ENCODE measurements around the gene GRPEL1.
"Not testable (repeated sequence)": the region's sequence is repeated elsewhere in the genome, so short reads cannot be mapped to it uniquely, and the experiment has no call there.

Gene GRPEL1

GRCh38 chr4:7103607-7104365, 35.9 kb upstream of the GRPEL1 start:
- TF ChIP-seq, protein P1, sequence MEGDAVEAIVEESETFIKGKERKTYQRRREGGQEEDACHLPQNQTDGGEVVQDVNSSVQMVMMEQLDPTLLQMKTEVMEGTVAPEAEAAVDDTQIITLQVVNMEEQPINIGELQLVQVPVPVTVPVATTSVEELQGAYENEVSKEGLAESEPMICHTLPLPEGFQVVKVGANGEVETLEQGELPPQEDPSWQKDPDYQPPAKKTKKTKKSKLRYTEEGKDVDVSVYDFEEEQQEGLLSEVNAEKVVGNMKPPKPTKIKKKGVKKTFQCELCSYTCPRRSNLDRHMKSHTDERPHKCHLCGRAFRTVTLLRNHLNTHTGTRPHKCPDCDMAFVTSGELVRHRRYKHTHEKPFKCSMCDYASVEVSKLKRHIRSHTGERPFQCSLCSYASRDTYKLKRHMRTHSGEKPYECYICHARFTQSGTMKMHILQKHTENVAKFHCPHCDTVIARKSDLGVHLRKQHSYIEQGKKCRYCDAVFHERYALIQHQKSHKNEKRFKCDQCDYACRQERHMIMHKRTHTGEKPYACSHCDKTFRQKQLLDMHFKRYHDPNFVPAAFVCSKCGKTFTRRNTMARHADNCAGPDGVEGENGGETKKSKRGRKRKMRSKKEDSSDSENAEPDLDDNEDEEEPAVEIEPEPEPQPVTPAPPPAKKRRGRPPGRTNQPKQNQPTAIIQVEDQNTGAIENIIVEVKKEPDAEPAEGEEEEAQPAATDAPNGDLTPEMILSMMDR (IDR thresholded peaks at IDR 0.05; ENCODE audit: low read depth, low read length, missing control alignments) = no peak
- DNase-seq (ENCODE audit: extremely low read depth, low read depth) = no peak
- H3K4me3 ChIP-seq (replicated peaks; ENCODE audit: low read depth, low read length) = peak overlapping the region; percentile 61

- TF ChIP-seq, protein P1 (IDR thresholded peaks at IDR 0.05; ENCODE audit: low read depth, low read length, missing control alignments) = no peak
- no peak for DNase-seq (ENCODE audit: extremely low read depth, low read depth)
- peak overlapping the region; percentile 61 for H3K4me3 ChIP-seq (replicated peaks; ENCODE audit: low read depth, low read length)
Observed at GRCh38 chr4:7103031-7103606, 35.3 kb upstream of the GRPEL1 start.

DNA sequence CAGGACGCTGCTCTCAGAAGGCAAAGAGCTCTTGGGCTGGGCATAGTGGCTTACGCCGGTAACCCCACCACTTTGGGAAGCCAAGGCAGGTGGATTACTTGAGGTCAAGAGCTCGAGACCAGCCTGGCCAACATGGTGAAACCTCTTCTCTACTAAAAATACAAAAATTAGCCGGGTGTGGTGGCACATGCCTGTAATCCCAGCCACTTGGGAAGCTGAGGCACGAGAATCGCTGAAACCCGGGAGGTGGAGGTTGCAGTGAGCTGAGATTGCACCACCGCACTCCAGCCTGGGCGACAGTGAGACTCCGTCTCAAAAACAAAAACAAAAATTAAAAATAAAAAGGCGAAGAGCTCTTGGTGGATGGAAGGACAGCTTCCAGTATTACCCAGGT, 34.6 kb upstream of the GRPEL1 start:
- peak overlapping the region; percentile 61 for H3K4me3 ChIP-seq (replicated peaks; ENCODE audit: low read depth, low read length)
- not testable (repeated sequence) for DNase-seq (ENCODE audit: extremely low read depth, low read depth)

DNA sequence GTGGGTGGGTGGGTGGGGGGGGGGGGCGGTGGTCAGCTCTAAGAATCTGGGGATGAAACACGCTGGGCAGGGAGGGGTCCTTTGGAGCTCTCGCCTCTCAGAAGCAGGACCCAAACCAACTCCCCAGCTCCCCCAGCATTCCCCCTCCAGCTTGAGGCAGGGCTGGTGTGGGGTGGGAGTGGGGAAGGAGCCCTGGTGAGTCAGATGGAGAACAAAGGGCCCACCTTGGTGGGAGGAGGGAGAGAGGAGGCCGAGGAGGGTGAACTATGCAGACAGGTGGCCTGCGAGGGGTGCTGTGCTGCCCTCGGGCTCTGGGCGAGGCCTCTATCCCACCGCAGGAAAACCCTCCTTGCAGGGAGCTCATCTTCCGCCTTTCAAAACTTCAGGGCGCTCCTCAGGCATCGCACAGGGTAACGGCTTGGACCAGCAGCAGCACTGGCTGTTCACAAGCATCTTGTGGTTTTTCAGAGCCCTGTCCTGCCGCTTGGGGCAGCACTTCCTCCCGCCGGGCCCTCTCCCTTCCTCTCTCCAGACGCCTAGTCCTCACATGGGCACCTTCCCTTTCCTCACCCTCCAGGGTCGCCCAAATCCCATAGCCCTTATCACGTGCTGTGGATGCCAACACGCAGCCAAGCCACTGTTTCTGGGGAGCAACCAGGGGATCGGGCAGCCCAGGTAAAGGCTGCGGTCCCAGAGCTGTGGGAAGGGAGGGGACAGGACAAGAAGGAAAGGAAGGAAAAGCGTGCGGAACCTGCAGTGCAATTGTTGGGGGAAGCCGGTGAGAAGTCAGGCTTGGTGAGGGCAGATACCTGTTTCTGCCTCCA, 34.0 kb upstream of the GRPEL1 start:
- TF ChIP-seq, protein P1 (IDR thresholded peaks at IDR 0.05; ENCODE audit: low read depth, low read length, missing control alignments) = peak; percentile 83
- peak overlapping the region; percentile 24 for H3K4me3 ChIP-seq (replicated peaks; ENCODE audit: low read depth, low read length)
- no peak for DNase-seq (ENCODE audit: extremely low read depth, low read depth)

- TF ChIP-seq, protein P1 (IDR thresholded peaks at IDR 0.05; ENCODE audit: low read depth, low read length, missing control alignments) = no peak
- DNase-seq (ENCODE audit: extremely low read depth, low read depth) = no peak
Observed at GRCh38 chr4:7096236-7096635, 28.4 kb upstream of the GRPEL1 start.

DNA sequence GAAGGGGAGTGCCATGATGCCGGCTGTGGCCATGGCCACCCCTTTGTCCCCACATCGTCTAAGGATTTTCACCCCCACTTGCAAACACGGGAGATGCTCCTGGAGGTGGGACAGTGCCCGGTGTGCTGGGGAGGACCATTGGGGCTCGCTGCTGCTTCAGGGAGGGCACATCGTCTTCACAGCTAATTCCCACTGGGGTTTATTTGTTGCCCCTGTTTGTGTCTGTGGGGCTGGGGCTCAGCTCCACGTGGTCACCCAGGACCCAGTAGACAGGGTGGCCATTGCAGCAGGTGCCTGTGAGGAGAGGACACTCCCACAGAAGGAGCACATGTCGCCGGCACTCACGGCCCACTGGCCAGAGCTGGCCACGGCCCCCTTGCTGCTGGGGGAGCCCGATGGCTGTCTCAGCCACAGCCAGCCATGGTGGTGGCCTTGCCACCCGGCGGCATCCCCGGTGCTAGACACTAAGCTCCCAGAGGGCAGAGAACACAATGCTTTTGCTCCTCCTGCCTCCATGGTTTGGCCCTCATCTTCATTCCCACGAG, 27.8 kb upstream of the GRPEL1 start:
- no peak overlapping the region for H3K4me3 ChIP-seq (replicated peaks; ENCODE audit: low read depth, low read length)
- TF ChIP-seq, protein P1 (IDR thresholded peaks at IDR 0.05; ENCODE audit: low read depth, low read length, missing control alignments) = no peak
- no peak for DNase-seq (ENCODE audit: extremely low read depth, low read depth)

More at GRCh38 chr4:7096236-7096635, 28.4 kb upstream of the GRPEL1 start:
- H3K4me3 ChIP-seq (replicated peaks; ENCODE audit: low read depth, low read length) = no peak overlapping the region

GRCh38 chr4:7094916-7095315, 27.1 kb upstream of the GRPEL1 start:
- TF ChIP-seq, protein P1 (IDR thresholded peaks at IDR 0.05; ENCODE audit: low read depth, low read length, missing control alignments) = no peak
- no peak for DNase-seq (ENCODE audit: extremely low read depth, low read depth)

More at GRCh38 chr4:7094916-7095315, 27.1 kb upstream of the GRPEL1 start:
- H3K4me3 ChIP-seq (replicated peaks; ENCODE audit: low read depth, low read length) = no peak overlapping the region
